GM23248 (cell line): ENCODE measurements around the gene XPO1. TPM values are rescaled to one million over a fixed set of nuclear protein-coding genes. Genes with fewer than 3 reads are reported as not detected.

Source experiments
- DNase-seq: peaks from one replicate; pipeline ENCODE4 v3.0.0-alpha.2; 2015
- H2AFZ ChIP-seq: fragments of 200-600 bp; sonication (generic); 2 replicates; pipeline ENCODE4 v1.6.1; 2016; ENCODE audit warnings: antibody characterized with exemption
- H3F3A ChIP-seq: fragments of 200-600 bp; sonication (generic); 2 replicates; pipeline ENCODE4 v1.6.1; 2016; ENCODE audit warnings: mild to moderate bottlenecking, antibody characterized with exemption, mixed run types; ENCODE audit not compliant: insufficient read depth
- H3K27ac ChIP-seq: fragments of 200-600 bp; sonication (generic); 2 replicates; pipeline ENCODE4 v1.5.1; 2016; ENCODE audit warnings: mild to moderate bottlenecking
- H3K27me3 ChIP-seq: fragments of 200-600 bp; sonication (generic); replicated peaks from 2 replicates; pipeline ENCODE4 v1.6.1; 2016; ENCODE audit warnings: mild to moderate bottlenecking; ENCODE audit not compliant: insufficient read depth
- H3K36me3 ChIP-seq: fragments of 200-600 bp; sonication (generic); 2 replicates; pipeline ENCODE4 v1.6.1; 2016; ENCODE audit warnings: low read depth, mild to moderate bottlenecking
- H3K4me1 ChIP-seq: fragments of 200-600 bp; sonication (generic); 2 replicates; pipeline ENCODE4 v1.6.1; 2016; ENCODE audit warnings: mild to moderate bottlenecking; ENCODE audit not compliant: insufficient read depth
- H3K4me2 ChIP-seq: fragments of 200-600 bp; sonication (generic); one replicate; pipeline ENCODE4 v1.6.1; 2016; ENCODE audit warnings: mild to moderate bottlenecking; ENCODE audit not compliant: unreplicated experiment
- H3K4me3 ChIP-seq: fragments of 200-600 bp; sonication (generic); 2 replicates; pipeline ENCODE4 v1.5.1; 2016; ENCODE audit warnings: mild to moderate bottlenecking
- H3K79me2 ChIP-seq: fragments of 200-600 bp; sonication (generic); 2 replicates; pipeline ENCODE4 v1.6.1; 2016; ENCODE audit warnings: mild to moderate bottlenecking; ENCODE audit not compliant: insufficient read depth
- H3K9ac ChIP-seq: fragments of 200-600 bp; sonication (generic); 2 replicates; pipeline ENCODE4 v1.6.1; 2016; ENCODE audit warnings: mild to moderate bottlenecking
- H3K9me2 ChIP-seq: fragments of 200-600 bp; sonication (generic); 2 replicates; pipeline ENCODE4 v1.6.1; 2016; ENCODE audit warnings: mixed run types, mild to moderate bottlenecking, moderate library complexity; ENCODE audit not compliant: insufficient read depth
- H3K9me3 ChIP-seq: fragments of 200-600 bp; sonication (generic); one replicate; pipeline ENCODE4 v1.6.1; 2017; ENCODE audit warnings: low read depth
- H4K20me1 ChIP-seq: fragments of 200-600 bp; sonication (generic); 2 replicates; pipeline ENCODE4 v1.6.0; 2016; ENCODE audit not compliant: insufficient read depth
- EZH2 ChIP-seq: fragments of 200-600 bp; sonication (generic); IDR thresholded peaks from 2 replicates; pipeline ENCODE4 v1.6.1; 2018; ENCODE audit warnings: antibody characterized with exemption, mild to moderate bottlenecking; ENCODE audit not compliant: insufficient read depth, poor library complexity, severe bottlenecking
- EZH2phosphoT487 ChIP-seq: fragments of 200-600 bp; sonication (generic); IDR thresholded peaks from 2 replicates; pipeline ENCODE4 v1.6.1; 2018; ENCODE audit warnings: antibody characterized with exemption, moderate library complexity, mild to moderate bottlenecking, low read depth; ENCODE audit not compliant: insufficient read depth
- WGBS, 2 experiments: methylation state at CpG; one replicate each; pipeline ENCODE4 v1.1.6; 2015 to 2017; ENCODE audit warnings: low lambda C conversion rate in 2 of 2, low coverage in 1 of 2; ENCODE audit errors: missing lambda C conversion rate in 2 of 2; 5-methylcytosine and 5-hydroxymethylcytosine counted together
- in situ Hi-C: fragments of 300-500 bp; cut with MboI; formaldehyde crosslinking; loops from 2 replicates; pipeline ENCODE4 v1.15.0; 2020
- polyA plus RNA-seq: library from polyadenylated mRNA; unstranded; fragments of >200 nt; fragmentation: Nextera tagmentation; extraction: Ambion mirVana; gene quantifications from 2 replicates; pipeline ENCODE4 v1.2.1, GENCODE V29; 2016
- total RNA-seq: library from RNA; depleted of rRNA; stranded (reverse); fragments of >200 nt; shearing (Covaris generic); gene quantifications from 2 replicates; pipeline ENCODE4 v1.2.3, GENCODE V29; 2014

Gene XPO1
- total and polyA plus RNA-seq, 2 experiments from 2014 or later, result 52.3 to 104 TPM

GRCh38 chr2:61512768-61513398, 25.3 kb downstream of the XPO1 start:
- no peaks in the 10 kb centered on the region for H3K4me1 ChIP-seq
- H3K79me2 ChIP-seq, result peaks cover 100% of the 10 kb centered on the region
- H3K9me2 ChIP-seq, result no peaks in the 10 kb centered on the region
- no peak overlapping the region for H3K9ac ChIP-seq
- DNase-seq, result no peak
- H3F3A ChIP-seq, result no peaks in the 10 kb centered on the region
- in situ Hi-C loops, result no loop called here
- no peaks in the 10 kb centered on the region for H3K27me3 ChIP-seq
- peaks cover 43% of the 10 kb centered on the region for H3K36me3 ChIP-seq
- no peaks in the 10 kb centered on the region for H4K20me1 ChIP-seq
- no peak overlapping the region for H3K4me3 ChIP-seq
- 90 to 92% methylated on average over 12 of the region's 12 CpGs for WGBS, 2 experiments
- H3K9me3 ChIP-seq, result no peaks in the 10 kb centered on the region
- H3K27ac ChIP-seq, result no peak overlapping the region
- H2AFZ ChIP-seq, result no peak overlapping the region
- TF ChIP-seq EZH2phosphoT487, result no peak
- TF ChIP-seq EZH2, result no peak
- no peak overlapping the region for H3K4me2 ChIP-seq

GRCh38 chr2:61510674-61511671, 27.2 kb downstream of the XPO1 start:
- H4K20me1 ChIP-seq, result no peaks in the 10 kb centered on the region
- WGBS, 2 experiments, result 91 to 93% methylated on average over 19 of the region's 19 CpGs
- no peak overlapping the region for H3K27ac ChIP-seq
- H3K4me3 ChIP-seq, result no peak overlapping the region
- no peaks in the 10 kb centered on the region for H3K9me2 ChIP-seq
- DNase-seq, result no peak
- H3K27me3 ChIP-seq, result no peaks in the 10 kb centered on the region
- TF ChIP-seq EZH2phosphoT487 (no peak), EZH2 (no peak)
- no peaks in the 10 kb centered on the region for H3K4me1 ChIP-seq
- H3K9me3 ChIP-seq, result no peaks in the 10 kb centered on the region
- peaks cover 100% of the 10 kb centered on the region for H3K79me2 ChIP-seq
- in situ Hi-C loops, result no loop called here
- H2AFZ ChIP-seq, result no peak overlapping the region
- H3F3A ChIP-seq, result no peaks in the 10 kb centered on the region
- H3K36me3 ChIP-seq, result peaks cover 44% of the 10 kb centered on the region
- no peak overlapping the region for H3K9ac ChIP-seq
- no peak overlapping the region for H3K4me2 ChIP-seq

DNA sequence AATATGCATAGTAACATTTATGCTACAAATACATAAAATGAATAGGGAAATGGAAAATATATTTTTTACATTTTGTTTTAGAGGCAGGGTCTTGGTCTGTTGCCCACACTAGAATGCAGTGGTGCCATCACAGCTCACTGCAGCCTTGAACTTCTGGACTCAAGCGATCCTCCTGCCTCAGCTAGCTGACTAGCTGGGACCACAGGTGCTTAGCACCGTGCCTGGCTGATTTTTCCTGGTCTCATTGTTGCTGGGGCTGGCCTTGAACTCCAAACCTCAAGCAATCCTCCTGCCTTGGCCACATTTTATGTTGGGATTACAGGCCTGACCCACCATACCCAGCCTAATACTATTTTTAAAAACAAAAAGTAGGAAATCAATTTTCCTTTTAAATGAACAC, 33.2 kb downstream of the XPO1 start:
- Histone ChIP-seq H4K20me1 (no peaks in the 10 kb centered on the region), H3K79me2 (peaks cover 98% of the 10 kb centered on the region), H3K9me3 (no peaks in the 10 kb centered on the region), H3K9ac (no peak overlapping the region), H3K4me1 (no peaks in the 10 kb centered on the region), H3K36me3 (peaks cover 48% of the 10 kb centered on the region), H3K27ac (no peak overlapping the region), H2AFZ (no peak overlapping the region), H3K4me3 (no peak overlapping the region), H3K4me2 (no peak overlapping the region), H3K9me2 (no peaks in the 10 kb centered on the region), H3K27me3 (no peaks in the 10 kb centered on the region), H3F3A (0 out of 2 replicates have a peak, but pooled peaks cover 8% of the 10 kb centered on the region)
- no peak for DNase-seq
- TF ChIP-seq EZH2phosphoT487 (no peak), EZH2 (no peak)
- in situ Hi-C loops, result no loop called here
- WGBS, 2 experiments, result 97 to 98% methylated on average over 2 of the region's 2 CpGs

DNA sequence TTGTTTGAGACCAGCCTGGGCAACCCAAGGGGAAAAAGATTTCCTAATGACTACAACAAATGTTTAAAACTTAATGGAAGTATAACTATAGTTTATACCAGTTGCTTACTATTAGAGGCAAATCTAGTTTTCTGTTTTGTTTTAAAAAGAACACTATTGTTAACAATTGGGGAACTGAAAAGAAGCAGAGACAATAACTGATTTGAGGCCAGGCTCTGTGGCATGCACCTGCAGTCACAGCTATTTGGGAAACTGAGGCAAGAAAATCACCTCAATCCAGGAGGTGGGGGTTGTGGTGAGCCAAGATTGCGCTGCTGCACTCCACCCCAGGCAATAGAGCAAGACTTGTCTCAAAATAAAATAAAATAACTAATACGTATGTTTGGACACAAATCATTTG, 39.1 kb downstream of the XPO1 start:
- H3K4me1 ChIP-seq, result no peaks in the 10 kb centered on the region
- H3K9ac ChIP-seq, result no peak overlapping the region
- no peak for TF ChIP-seq EZH2
- no peak for TF ChIP-seq EZH2phosphoT487
- no peaks in the 10 kb centered on the region for H3K9me3 ChIP-seq
- peaks cover 90% of the 10 kb centered on the region for H3K79me2 ChIP-seq
- no peak overlapping the region for H2AFZ ChIP-seq
- DNase-seq, result no peak
- peaks cover 8% of the 10 kb centered on the region; the same call in 1 of the 2 replicates for H3F3A ChIP-seq
- H4K20me1 ChIP-seq, result no peaks in the 10 kb centered on the region
- no peak overlapping the region for H3K27ac ChIP-seq
- WGBS, 2 experiments, result 94 to 100% methylated on average over 2 of the region's 2 CpGs
- no peaks in the 10 kb centered on the region for H3K27me3 ChIP-seq
- no peak overlapping the region for H3K4me2 ChIP-seq
- no peaks in the 10 kb centered on the region for H3K9me2 ChIP-seq
- in situ Hi-C loops, result no loop called here
- no peak overlapping the region for H3K4me3 ChIP-seq
- H3K36me3 ChIP-seq, result peaks cover 72% of the 10 kb centered on the region
